Spleen (tissue), 7 donors: ENCODE data around the gene NCOA7.

Experiments
- CTCF ChIP-seq, 11 experiments: fragments of 200-600 bp in 7 of 11; fragments of 450-650 bp in 4 of 11; sonication (generic) in 4 of 11; IDR thresholded peaks in 8 of 11; conservative IDR thresholded peaks in 3 of 11; 1 replicate in 7 of 11; 2 replicates in 4 of 11; pipeline versions ENCODE4 v1.4.0 to v1.8.0; 2016 to 2021; ENCODE audit warnings: antibody characterized with exemption in 11 of 11, inconsistent platforms in 4 of 11, mild to moderate bottlenecking in 1 of 11
- POLR2A ChIP-seq, 3 donors: fragments of 450-650 bp; IDR thresholded peaks; one replicate each; pipeline ENCODE4 v1.5.1; 2017; ENCODE audit warnings: antibody characterized with exemption in 3 of 3, mild to moderate bottlenecking in 1 of 3
- POLR2AphosphoS5 ChIP-seq, 3 donors: sonication (generic); formaldehyde crosslinking; IDR thresholded peaks; one replicate each; pipeline ENCODE4 v1.5.1; 2017; ENCODE audit warnings: antibody characterized with exemption in 3 of 3
- donor health status: DM: no; HTN: no; CAD: no; lungs with moderate emphysema.
- donor health status: DM: no; HTN: no; CAD: no.
- donor health status: DM: no; HTN: no; CAD: no.

DNA sequence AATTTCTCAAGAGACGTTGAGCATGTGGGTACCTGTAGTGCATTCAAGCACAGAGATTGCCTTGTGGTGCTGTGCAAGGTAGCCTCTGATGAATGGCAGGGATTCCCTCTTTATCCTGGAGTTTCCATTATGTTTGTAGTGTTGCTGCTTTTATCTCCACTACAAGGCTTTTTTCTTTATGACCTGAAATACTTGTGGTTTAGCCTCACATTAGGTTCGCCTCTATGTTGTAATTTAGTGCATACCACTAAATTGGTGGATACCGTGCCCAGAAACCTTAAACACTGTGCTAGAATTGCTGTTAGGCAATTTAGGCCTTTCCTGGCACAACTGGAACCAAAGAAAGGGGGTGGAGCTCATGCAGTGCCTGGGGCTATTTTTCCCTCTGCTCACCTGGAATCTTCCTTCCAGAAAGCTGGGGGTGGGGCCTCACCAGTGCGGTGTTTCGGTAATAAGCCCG is 76.8 kb downstream of the NCOA7 start:
- TF ChIP-seq CTCF (IDR thresholded peaks at IDR 0.05 in 8 of 11, conservative IDR thresholded peaks at IDR 0.05 in 3 of 11) (no peak), POLR2A (IDR thresholded peaks at IDR 0.05) (no peak), POLR2AphosphoS5 (IDR thresholded peaks at IDR 0.05) (no peak)
